K562 (cell line): Measurements from ENCODE around the gene ADAM15. TPM values are rescaled to one million over a fixed set of nuclear protein-coding genes. Genes with fewer than 3 reads are reported as not detected.

Source experiments
- CEBPZ ChIP-seq: fragments of 150-350 bp; IDR thresholded peaks from 2 replicates; pipeline ENCODE4 v1.6.1; 2014; ENCODE audit warnings: low read depth, mild to moderate bottlenecking, low read length, borderline replicate concordance
- ELK1 ChIP-seq: sonication (generic); formaldehyde crosslinking; IDR thresholded peaks from 2 replicates; pipeline ENCODE4 v1.8.1; 2022; ENCODE audit warnings: missing genetic modification reagents
- HBP1 ChIP-seq: fragments of 450-650 bp; formaldehyde crosslinking; IDR thresholded peaks from 2 replicates; pipeline ENCODE4 v1.4.0; 2022; ENCODE audit warnings: missing genetic modification characterization
- KDM4B ChIP-seq, 2 experiments: fragments of 450-650 bp in 1 of 2; sonication (generic) in 1 of 2; IDR thresholded peaks; 2 replicates each; pipeline ENCODE4 v1.6.1; 2016 to 2017; ENCODE audit warnings: borderline replicate concordance in 2 of 2, antibody characterized with exemption in 1 of 2, low read depth in 1 of 2, mild to moderate bottlenecking in 1 of 2
- NFIC ChIP-seq: fragments of 450-650 bp; IDR thresholded peaks from 2 replicates; pipeline ENCODE4 v1.6.1; 2017; ENCODE audit warnings: mild to moderate bottlenecking, inconsistent platforms
- NFIX ChIP-seq: fragments of 250-450 bp; sonication (Bioruptor Pico); IDR thresholded peaks from 2 replicates; pipeline ENCODE4 v1.4.0; 2020; ENCODE audit warnings: low read depth, mild to moderate bottlenecking, moderate library complexity
- NRF1 ChIP-seq, 2 experiments: fragments of 450-650 bp; IDR thresholded peaks in 1 of 2; conservative IDR thresholded peaks in 1 of 2; 2 replicates each; pipeline ENCODE4 v1.6.1; 2014; ENCODE audit warnings: mild to moderate bottlenecking in 2 of 2
- PATZ1 ChIP-seq: fragments of 250-450 bp; sonication (Bioruptor Pico); IDR thresholded peaks from 2 replicates; pipeline ENCODE4 v1.5.0; 2020; ENCODE audit warnings: mild to moderate bottlenecking, borderline replicate concordance
- TCF15 ChIP-seq: fragments of 250-450 bp; sonication (Bioruptor Pico); IDR thresholded peaks from 2 replicates; pipeline ENCODE4 v1.8.0; 2022; ENCODE audit warnings: moderate library complexity, mild to moderate bottlenecking, inconsistent platforms
- THRA ChIP-seq: fragments of 450-650 bp; IDR thresholded peaks from 2 replicates; pipeline ENCODE4 v1.6.1; 2017; ENCODE audit warnings: mild to moderate bottlenecking, moderate library complexity
- ZFP36 ChIP-seq: fragments of 150-350 bp; IDR thresholded peaks from 2 replicates; pipeline ENCODE4 v1.6.1; 2018; ENCODE audit warnings: low read length, low read depth; ENCODE audit not compliant: partially characterized antibody
- ZFP91 ChIP-seq: sonication (generic); formaldehyde crosslinking; IDR thresholded peaks from 2 replicates; pipeline ENCODE4 v1.8.0; 2022; ENCODE audit warnings: mild to moderate bottlenecking, missing genetic modification reagents
- ZNF174 ChIP-seq: fragments of 250-450 bp; sonication (Bioruptor Pico); IDR thresholded peaks from 2 replicates; pipeline ENCODE4 v1.4.0; 2020; ENCODE audit warnings: mild to moderate bottlenecking
- ZNF431 ChIP-seq: sonication (generic); formaldehyde crosslinking; IDR thresholded peaks from 2 replicates; pipeline ENCODE4 v1.8.0; 2022; ENCODE audit warnings: mild to moderate bottlenecking, missing genetic modification reagents
- polyA plus RNA-seq, 8 experiments: library from polyadenylated mRNA; depleted of rRNA in 4 of 8; stranded (reverse) in 5 of 8; unstranded in 3 of 8; fragments of >200 nt; fragmentation: Nextera tagmentation in 2 of 8; fragmentation: Illumina TruSeq in 1 of 8; extraction: Ambion mirVana in 2 of 8; extraction: Trizol in 1 of 8; gene quantifications; 2 replicates each; pipeline versions ENCODE4 v1.2.1 to v1.2.3, GENCODE V29; 2011 to 2014; ENCODE audit warnings: inconsistent platforms in 1 of 8, missing spikeins in 1 of 8
- total RNA-seq, 7 experiments: library from RNA; depleted of rRNA in 6 of 7; stranded (reverse); fragments of >200 nt in 6 of 7; fragmentation: Illumina TruSeq in 2 of 7; extraction: Trizol in 2 of 7; gene quantifications; 2 replicates each; pipeline versions ENCODE4 v1.2.1 to v1.2.3, GENCODE V29; 2011 to 2021; ENCODE audit warnings: low replicate concordance in 1 of 7

The ADAM15 gene
- total and polyA plus RNA-seq, 9 of the 15 experiments (the other 6 are each of a cell fraction or from before 2014, with no cell fraction given): 0.69 to 72.3 (median 32.8) TPM

GRCh38 chr1:155070721-155071569, 19.8 kb downstream of the ADAM15 start (continued):
- TF ChIP-seq ELK1: no peak
- TF ChIP-seq HBP1 (CRISPR knock-in tag): no peak
- no peak for TF ChIP-seq KDM4B (IDR thresholded peaks at IDR 0.05; ENCODE audit: borderline replicate concordance in 2 of 2, low read depth in 1 of 2)
- no peak for TF ChIP-seq TCF15 (CRISPR knock-in tag)
- no peak for TF ChIP-seq ZFP36
- TF ChIP-seq CEBPZ: no peak
- no peak for TF ChIP-seq NFIX (CRISPR knock-in tag)
- peak; percentile 83 to 85 for TF ChIP-seq NRF1 (conservative IDR thresholded peaks at IDR 0.05 in 1 of 2, IDR thresholded peaks at IDR 0.05 in 1 of 2)
- TF ChIP-seq ZNF174 (CRISPR knock-in tag): no peak
- TF ChIP-seq ZNF431 (CRISPR knock-in tag): peak; percentile 83
- peak; percentile 13; the same call in 1 of the 2 replicates for TF ChIP-seq NFIC
- TF ChIP-seq PATZ1 (CRISPR knock-in tag): no peak
- TF ChIP-seq THRA: no peak
- no peak for TF ChIP-seq ZFP91
